ENCODE data around the gene SPAG9. TPM values are rescaled to one million over a fixed set of nuclear protein-coding genes. Genes with fewer than 3 reads are reported as not detected.

The SPAG9 gene
- total RNA-seq, 6 experiments from 2014 or later = 35.2 to 49.7 (median 43.3) TPM

DNA sequence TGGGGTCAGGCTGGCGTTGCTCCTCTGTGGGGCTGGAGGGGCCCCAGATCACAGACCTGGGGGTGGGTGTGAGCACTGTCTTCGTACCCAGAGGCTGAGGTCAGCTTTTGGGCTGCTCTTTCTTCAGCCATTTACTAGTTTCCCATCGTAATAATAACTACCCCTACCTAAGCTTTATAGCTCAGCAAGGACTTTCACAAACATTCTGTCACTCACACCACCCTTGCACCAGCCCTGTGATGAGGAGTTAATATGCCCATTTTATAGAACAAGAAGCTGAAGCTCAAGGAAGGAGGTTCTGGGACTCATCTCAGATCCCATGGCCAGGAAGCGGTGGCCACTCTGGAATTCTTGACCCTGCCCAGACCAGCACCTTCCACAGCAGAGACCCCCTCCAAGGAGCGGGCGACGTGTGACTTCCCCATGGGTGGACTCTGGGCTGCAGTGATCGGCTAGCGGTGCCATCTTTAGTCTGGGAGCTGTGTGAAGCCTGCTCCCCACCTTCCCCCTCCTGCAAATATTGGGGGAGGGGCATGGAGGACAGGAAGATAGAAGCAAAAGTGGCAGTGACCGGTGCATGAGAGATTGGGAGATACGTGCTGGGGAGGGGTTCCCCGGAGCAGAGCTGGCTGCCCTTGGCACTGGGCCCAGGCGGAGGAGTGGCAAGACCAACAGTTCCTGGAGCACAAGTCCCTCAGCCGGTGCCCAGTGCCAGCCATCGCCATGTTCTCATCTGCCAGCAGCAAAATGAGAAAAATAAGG, 172.7 kb downstream of the SPAG9 start:
- H3K27ac ChIP-seq = peak overlapping the region in 2 of 3 donors; percentile 86 to 99
- no peak overlapping the region for H3K4me3 ChIP-seq
- peaks cover 0 to 57% (median 35%) of the 10 kb centered on the region in 4 donors for H3K4me1 ChIP-seq
- no peaks in the 10 kb centered on the region for H3K9me3 ChIP-seq
- WGBS (ENCODE audit: insufficient coverage, low coverage, low lambda C conversion rate, missing lambda C conversion rate) = 20% methylated on average over 7 of the region's 15 CpGs
- H3K27me3 ChIP-seq = no peaks in the 10 kb centered on the region
- no peaks in the 10 kb centered on the region for H3K36me3 ChIP-seq
- intact Hi-C loops (cut with DNase I) = loop anchor here (5.0 kb wide), 2 partner anchors 81 to 86 kb away; partner anchors contain the start of gene TOB1 (in 1 of the 2)
- peak; percentile 2 to 13 (median 10) for ATAC-seq
- TF ChIP-seq POLR2A (IDR thresholded peaks at IDR 0.05) (no peak), CTCF (IDR thresholded peaks at IDR 0.05) (no peak)
- DNase-seq = peak; percentile 89 to 94 (median 94)

DNA sequence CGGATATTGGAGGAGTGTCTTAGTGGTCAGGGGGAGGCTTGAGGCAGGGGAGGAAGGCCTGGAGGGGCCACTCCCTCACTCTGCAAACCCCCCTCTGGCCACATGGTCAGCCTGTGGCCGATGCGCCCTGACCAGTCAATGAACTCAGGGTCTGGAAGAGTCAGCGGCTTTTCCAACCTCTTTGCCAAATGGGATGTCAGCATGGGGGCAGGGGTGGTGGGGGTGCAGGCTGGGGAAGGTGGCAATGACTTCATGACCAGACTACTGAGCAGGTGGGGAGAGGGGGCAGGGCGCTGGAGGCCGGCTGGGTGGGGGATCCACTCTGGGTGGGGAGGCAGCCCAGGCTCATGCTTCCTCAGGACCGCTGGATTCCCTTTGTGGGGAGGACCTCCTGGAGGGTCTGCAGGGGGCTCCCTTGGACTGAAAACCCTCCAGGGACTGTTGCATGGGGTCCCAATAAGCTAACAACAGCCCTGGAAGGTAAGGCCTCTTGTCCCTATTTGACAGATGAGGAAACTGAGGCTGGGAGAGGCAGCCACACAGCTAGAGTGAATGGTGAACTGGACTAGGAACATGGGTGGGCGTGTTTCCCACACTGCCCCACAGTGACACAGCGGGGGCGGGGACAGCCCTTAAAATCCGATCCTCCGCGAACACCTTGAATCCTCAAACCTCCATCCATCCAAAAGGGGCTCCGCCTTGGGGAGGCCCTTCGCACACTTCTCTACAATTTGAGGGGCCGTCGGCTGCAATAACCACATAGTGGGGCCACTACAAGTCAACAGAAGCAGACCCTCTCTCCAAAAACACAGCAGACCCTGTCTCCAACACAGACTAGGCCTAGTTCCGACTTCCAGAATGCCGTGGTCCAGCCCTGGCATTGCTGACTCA, 173.5 kb downstream of the SPAG9 start:
- peak; percentile 63 to 90 (median 85) for DNase-seq
- peak in 3 of 4 donors; percentile 4 to 11 (median 5) for ATAC-seq
- 96% methylated on average over 7 of the region's 19 CpGs for WGBS (ENCODE audit: insufficient coverage, low coverage, low lambda C conversion rate, missing lambda C conversion rate)
- Histone ChIP-seq H3K36me3 (no peaks in the 10 kb centered on the region), H3K27me3 (no peaks in the 10 kb centered on the region), H3K4me3 (no peak overlapping the region), H3K27ac (peak overlapping the region in 2 of 3 donors; percentile 86 to 99), H3K9me3 (no peaks in the 10 kb centered on the region), H3K4me1 (peaks cover 0 to 65% (median 37%) of the 10 kb centered on the region in 4 donors)
- TF ChIP-seq POLR2A (IDR thresholded peaks at IDR 0.05) = no peak
- intact Hi-C loops (cut with DNase I) = loop anchor here (5.0 kb wide), 2 partner anchors 80 to 85 kb away; partner anchors contain the start of gene TOB1 (in 1 of the 2)

GRCh38 chr17:50946223-50946890, 174.3 kb downstream of the SPAG9 start:
- Histone ChIP-seq H3K27ac (peak overlapping the region in 2 of 3 donors; percentile 47 to 99), H3K4me1 (peaks cover 0 to 72% (median 41%) of the 10 kb centered on the region in 4 donors), H3K36me3 (no peaks in the 10 kb centered on the region), H3K27me3 (no peaks in the 10 kb centered on the region), H3K9me3 (no peaks in the 10 kb centered on the region), H3K4me3 (no peak overlapping the region)
- DNase-seq (peak in 1 of 3 donors; percentile 39), ATAC-seq (no peak)
- no peak for TF ChIP-seq POLR2A (IDR thresholded peaks at IDR 0.05)
- TF ChIP-seq CTCF (IDR thresholded peaks at IDR 0.05) = no peak
- intact Hi-C loops (cut with DNase I) = loop anchor here (5.0 kb wide), 2 partner anchors 79 to 84 kb away; partner anchors contain the start of gene TOB1 (in 1 of the 2)
- WGBS (ENCODE audit: insufficient coverage, low coverage, low lambda C conversion rate, missing lambda C conversion rate) = 55% methylated on average over 2 of the region's 12 CpGs

GRCh38 chr17:50945779-50946222, 174.9 kb downstream of the SPAG9 start:
- Histone ChIP-seq H3K36me3 (no peaks in the 10 kb centered on the region), H3K4me1 (peaks cover 0 to 73% (median 43%) of the 10 kb centered on the region in 4 donors), H3K4me3 (no peak overlapping the region), H3K27ac (peak overlapping the region in 2 of 3 donors; percentile 47 to 99), H3K27me3 (no peaks in the 10 kb centered on the region), H3K9me3 (no peaks in the 10 kb centered on the region)
- intact Hi-C loops (cut with DNase I) = loop anchor here (5.0 kb wide), 2 partner anchors 78 to 84 kb away; partner anchors contain the start of gene TOB1 (in 1 of the 2)
- peak in 1 of 3 donors; percentile 39 for DNase-seq
- 94% methylated on average over 2 of the region's 3 CpGs for WGBS (ENCODE audit: insufficient coverage, low coverage, low lambda C conversion rate, missing lambda C conversion rate)
- no peak for TF ChIP-seq POLR2A (IDR thresholded peaks at IDR 0.05)
- no peak for TF ChIP-seq CTCF (IDR thresholded peaks at IDR 0.05)
- no peak for ATAC-seq
